NCI-H2107 treated with DMSO at 0.1 percent for 48 hours (cell line): Measurements from ENCODE around the gene METTL22.

Experiments
- DNase-seq: peaks from one replicate; lab custom pipeline; 2025; ENCODE audit not compliant: unreplicated experiment; lab: John Stamatoyannopoulos, UW

METTL22 gene, protein sequence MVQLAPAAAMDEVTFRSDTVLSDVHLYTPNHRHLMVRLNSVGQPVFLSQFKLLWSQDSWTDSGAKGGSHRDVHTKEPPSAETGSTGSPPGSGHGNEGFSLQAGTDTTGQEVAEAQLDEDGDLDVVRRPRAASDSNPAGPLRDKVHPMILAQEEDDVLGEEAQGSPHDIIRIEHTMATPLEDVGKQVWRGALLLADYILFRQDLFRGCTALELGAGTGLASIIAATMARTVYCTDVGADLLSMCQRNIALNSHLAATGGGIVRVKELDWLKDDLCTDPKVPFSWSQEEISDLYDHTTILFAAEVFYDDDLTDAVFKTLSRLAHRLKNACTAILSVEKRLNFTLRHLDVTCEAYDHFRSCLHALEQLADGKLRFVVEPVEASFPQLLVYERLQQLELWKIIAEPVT

DNA sequence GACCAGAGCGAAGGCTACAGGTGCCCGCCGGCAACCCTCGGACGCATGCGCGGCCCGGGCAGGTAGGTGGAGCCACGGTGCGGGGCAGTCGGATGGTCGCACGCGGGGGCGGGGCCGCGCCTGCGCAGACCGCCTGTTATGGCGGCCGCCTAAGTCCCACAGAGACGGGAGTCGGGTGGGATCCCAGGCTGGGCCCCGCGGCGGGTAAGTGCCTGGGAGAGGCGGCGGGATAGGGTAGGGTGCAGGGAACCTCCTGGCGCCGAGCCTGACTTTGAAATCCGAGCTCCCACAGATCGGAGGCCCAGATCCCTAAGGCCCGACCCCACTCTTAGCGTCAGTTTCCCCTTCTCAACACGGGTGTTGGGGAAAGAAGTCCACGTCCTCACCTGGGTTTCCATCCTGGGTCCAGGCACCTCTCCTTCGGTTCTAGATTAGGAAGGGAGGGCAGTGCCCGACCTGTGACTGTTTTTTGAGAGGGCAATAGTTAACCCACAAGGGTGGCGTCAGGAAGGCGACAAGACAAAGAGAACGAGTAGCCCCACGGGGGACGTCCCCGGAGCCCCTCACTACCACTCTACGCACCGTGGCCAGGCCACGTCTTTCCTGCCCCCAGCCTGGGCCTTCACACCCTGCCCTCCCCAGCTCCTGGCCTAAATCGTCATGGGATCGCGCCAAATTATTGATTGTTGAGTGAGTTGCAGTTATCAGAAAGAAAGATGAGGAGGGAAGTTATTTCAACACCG, at the start of gene METTL22:
Gene METTL22, plus strand, starts transcription at position 127 of the 743 bp plus-strand sequence. CDS start 3,968 bp downstream, outside the sequence.
- DNase-seq = peak; percentile 67

DNA sequence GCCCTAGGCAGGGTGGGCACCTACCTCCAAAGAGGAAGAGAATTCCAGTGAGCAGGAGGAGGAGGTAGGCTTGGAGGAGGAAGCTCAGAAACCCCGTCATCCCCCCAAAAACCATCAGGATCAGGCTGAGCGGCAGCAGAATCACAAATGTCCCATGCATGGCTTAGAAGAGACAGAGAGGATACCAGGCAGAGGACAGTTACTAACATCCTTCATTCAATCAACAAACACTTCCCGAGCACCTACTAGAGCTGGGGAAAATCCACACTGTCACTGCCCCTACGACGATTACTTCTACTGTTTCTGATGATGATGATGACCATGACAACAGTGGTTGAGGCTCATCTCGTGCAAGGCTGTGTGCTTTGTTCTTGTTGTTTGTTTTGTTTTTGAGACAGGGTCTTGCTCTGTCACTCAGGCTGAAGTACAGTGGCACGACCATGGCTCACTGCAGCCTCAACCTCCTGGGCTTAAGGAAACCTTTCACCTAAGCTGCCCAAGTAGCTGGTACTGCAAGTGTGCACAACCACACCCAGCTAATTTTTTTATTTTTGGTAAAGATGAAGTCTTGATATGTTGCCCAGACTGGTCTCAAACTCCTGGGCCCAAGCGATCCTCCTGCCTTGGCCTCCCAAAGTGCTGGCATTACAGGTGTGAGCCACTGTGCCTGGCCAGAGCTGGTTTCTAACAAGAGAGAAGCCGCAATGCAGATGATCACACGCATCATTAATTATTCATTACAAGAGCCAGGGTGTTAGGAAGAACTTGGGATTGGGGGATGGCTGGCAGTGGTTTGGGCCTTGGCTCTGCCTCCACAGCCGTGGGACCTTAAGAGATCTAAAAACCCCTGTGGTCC, 49.2 kb upstream of the METTL22 start:
- no peak for DNase-seq

DNA sequence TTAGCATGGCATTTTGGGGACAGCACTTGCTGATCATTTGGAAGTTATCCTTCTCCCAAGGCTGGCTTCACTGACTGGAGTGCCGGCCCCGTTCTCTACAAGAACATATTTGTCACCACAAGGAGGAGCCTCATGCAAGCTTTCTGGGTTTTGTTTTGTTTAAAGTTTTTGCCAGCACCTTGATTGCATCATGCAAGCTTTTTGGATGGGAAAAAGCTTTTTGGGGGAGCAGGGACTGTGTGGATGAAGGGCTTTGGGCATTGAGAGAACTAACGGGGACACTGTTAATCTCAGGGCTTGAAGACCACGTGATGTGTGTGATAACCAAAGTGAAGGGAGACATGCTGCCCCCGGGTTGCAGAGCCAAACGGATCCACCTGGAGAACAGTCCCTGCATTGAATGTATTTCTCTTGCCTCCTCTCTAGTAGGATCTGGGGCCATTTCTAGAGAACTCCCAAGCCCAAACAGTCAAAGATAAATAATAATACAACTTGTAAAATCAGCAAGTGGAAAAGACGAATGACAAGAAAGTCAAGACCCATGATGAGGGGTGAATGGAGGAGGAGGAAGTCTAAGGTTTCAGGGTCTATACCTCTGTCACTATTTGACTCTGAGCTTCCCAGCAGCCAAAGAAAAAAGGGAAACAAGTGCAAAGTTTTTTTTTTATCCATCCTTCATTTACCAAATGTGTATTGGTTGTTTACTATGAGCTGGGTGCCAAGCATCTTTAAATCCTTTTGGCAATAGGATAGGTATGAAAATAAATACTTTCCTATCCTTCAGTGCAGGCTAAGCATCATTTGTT, 48.4 kb upstream of the METTL22 start:
- peak; percentile 3 for DNase-seq

DNA sequence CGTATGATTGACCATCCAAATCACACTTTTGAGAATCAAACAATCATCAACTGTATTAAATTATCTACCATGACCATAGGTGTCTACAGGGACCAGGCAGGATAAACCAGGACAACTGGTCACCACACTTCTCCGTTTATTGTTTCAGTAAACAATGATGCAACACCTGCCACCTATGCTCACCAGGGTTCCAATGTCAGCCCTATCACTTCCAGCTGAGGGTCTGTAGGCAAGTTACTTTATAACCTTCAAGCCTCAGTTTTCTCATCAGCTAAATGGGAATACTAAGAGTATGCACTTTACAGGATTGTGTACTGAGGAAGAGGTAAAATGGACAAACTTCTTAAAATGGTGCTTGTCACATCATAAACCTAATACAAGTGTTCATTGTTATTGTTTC, 46.1 kb upstream of the METTL22 start:
- no peak for DNase-seq

DNA sequence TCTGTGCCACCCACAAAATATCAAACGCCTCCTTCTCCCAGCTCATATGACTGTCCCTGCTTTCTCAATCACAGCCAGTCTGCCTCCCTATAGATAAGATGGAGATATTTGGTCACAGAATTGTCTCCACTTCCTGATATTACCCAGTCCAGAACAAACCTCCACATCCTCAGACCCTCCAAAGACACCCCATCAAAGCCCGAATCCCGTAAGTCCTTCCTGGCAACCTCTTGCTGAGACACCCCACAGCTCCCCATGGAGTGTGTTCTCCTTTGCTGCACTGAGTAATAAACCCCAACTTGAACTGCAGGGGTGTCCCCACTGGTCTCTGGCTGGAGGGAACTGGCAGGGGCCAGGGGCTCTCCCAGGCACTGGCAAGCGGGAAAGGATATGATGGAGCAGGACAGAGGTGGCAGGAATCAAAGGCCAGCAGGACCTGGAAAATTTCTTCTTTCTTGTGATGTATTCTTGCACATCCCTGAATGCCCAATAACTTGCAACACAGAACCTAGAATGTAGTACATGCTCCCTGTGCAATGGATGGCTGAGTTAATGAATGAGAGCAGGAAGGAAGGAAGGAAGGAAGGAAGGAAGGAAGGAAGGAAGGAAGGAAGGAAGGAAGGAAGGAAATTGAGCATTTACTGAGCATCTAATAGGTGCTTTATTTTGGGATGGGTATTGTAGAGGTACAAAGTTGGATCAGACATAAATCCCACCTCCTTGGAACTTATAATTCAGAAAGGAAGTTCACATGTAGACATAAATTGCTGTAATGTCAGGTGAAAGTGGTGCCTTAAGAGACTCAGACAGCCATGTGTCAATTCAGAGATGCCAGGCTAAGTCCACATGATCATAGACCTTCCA, 45.1 kb upstream of the METTL22 start:
- no peak for DNase-seq

DNA sequence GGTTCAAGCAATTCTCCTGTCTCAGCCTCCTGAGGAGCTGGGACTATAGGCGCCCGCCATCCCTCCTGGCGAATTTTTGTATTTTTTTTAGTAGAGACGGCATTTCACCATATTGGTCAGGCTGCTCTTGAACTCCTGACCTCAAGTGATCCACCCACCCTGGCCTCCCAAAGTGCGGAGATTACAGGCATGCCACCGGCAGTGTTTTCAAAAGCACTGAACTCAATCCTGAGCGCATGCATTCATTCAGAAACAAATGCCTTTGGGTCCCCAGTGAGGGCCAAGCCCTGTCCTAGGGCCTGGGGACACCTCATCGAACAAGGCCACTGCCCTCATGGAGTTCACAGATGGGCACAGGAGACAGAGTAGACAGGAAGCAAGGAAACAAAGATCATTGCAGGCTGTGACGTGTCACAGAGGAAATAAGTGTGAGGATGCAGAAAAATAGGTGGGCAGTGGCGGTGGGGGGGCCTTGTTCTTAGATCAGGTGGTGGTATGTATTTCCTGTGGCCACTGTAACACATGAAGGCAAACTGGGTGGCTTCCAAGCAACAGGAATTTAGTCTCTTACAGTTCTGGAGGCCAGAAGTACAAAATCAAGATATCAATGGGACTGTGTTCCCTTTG, 43.7 kb upstream of the METTL22 start:
- no peak for DNase-seq

DNA sequence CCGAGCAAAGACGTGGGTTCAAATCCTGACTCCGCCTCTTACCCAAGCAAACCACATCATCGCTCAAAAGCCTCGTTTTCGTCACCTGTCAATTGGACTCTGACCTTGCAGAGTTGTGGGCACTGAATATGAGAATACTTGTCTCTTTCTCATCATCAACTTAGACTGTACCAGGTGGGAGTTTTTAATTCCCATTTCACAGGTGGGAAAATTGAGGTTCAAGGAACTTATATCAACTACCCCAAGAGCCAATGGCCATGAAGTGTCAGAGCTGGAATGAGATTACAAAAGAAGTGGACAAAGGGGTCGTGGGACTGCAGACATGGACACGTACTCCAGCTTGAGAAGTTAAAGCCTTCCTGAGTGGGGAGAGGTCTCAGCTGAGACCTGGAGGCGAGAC, 41.9 kb upstream of the METTL22 start:
- no peak for DNase-seq

DNA sequence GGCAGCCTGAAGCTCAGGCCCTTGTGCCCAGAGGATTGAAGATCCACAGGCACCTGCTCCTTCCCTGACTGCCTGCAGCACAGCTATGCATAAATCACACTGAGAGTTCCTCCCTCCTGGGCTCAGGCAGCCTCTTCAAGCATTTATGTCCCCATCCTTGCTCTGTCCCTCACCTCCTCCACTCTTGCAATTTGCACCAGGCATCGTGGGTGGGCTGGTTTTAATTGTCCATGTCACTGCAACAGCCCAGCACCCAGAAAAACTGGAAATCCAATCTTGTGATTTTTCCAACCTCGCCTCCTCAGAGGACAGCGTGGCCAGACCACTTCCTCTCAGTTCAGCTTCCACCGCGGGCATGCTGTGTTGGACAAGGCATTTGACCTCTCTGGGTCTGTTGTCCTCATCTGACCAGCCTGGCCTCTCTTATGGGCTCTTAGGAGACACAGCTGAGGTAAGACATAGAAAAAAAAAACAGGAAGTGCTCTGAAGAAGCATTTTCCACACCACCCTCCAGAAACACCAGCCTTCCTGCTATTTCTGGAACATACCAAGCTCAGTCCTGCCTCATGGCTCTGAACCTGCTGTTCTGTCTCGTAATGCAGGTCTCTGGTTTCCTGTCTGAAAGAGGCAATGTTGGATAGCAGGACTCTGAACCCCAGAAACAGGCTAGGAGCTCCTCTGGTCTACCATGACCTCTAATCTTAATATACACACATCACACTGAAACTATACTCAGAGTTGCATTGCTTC, 39.5 kb upstream of the METTL22 start:
- DNase-seq = no peak

DNA sequence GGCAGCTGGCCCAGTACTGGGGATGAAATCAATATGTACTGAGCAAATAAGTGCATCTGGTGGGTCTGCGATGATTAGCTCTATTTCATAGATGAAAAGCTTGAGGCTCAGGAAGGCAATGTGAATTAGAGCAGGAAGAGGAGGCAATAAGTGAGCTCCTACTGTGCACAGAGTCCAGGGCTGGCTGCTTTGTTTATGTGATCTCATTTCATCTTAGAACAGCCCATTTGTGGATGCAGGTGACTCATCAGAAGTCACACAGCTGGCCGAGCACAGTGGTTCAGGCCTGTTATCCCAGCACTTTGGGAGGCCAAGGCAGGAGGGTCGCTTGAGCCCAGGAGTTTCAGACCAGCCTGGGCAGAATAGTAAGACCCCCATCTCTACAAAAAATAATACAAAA, 38.3 kb upstream of the METTL22 start:
- no peak for DNase-seq

DNA sequence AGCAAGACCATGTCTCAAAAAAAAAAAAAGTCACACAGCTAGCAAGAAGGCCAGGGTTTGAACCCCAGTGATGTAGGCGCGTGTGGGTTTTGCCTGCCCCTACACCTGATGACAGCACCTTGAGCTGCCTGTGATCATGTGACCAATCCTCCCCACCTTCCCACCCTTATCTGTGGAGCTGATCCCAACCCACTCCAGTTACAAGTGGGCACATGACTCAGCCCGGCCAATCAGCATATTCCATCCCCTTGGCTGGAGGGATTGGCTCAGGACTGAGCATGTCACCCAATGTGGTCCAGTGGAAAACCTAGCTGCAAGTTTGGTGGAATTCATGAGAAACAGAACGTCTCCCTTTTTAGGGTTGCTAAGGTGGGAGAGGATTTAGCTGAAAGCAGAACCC, 37.8 kb upstream of the METTL22 start:
- DNase-seq = no peak

DNA sequence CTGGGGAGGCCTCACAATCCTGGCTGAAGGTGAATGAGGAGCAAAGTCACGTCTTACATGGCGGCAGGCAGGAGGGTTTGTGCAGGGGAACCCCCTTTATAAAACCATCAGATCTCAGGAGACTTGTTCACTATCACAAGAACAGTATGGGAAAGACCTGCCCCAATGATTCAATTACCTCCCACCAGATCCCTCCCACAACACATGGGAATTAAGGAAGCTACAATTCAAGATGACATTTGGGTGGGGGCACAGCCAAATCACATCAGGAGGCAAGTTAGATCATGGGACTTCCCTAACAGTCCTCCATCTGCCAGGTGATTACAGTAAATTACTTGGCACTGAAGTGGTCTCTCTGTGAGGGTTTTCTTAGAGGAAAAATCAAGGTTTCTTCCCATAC, 36.5 kb upstream of the METTL22 start:
- DNase-seq = no peak

DNA sequence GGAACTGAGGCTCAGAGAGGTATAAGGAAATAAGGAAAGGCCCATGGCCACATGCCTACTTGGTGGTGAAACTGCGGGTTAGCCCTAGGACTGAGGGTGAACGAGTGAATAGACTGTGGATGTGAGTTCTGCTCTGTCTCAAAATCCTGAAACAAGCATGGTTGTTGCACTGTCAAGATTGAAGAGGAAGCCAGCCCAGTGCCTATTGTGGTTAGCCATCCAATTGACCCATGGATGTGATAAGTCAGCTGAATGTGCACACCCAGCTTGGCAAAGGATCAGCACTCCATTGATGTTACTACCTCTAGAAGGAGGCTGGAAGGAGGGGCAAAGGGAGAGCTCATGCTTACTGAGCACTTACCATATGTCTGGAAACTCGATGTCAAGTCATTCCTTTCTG, 35.6 kb upstream of the METTL22 start:
- DNase-seq = no peak

DNA sequence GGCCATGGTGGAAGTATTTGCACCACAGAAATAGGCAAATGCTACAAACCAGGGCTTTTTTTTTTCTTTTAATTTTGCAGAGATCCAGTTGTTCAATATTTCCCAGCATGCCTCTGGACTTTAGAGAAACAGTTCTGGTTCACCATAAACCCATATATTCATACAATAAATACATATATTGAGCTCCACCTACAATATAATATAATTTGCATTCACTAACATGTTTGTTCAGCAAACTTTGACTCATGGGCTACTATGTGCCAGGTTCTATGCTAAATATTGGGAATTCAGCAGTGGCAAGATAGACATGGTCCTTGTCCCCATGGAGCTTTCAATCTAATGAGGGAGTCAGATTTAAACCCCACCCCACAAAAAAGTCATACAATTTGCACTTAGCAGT, 34.4 kb upstream of the METTL22 start:
- no peak for DNase-seq

DNA sequence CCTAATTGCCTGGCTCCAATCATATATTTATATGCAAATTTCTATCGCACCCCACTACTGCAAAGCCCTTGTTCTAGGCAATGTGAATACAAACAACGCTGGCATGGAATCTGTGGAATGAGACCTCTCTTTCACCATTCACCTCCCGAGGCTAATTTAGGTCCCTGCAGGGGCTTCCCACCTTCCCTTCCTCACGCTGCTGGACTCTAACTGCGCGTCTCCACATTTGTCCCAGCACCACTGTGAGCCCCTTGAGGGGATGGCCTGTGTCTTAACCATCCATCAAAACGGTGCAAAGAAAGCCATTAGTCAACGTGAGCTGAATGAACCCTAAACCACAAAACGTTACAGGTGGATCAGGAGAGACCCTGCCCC, 32.8 kb upstream of the METTL22 start:
- DNase-seq = no peak

DNA sequence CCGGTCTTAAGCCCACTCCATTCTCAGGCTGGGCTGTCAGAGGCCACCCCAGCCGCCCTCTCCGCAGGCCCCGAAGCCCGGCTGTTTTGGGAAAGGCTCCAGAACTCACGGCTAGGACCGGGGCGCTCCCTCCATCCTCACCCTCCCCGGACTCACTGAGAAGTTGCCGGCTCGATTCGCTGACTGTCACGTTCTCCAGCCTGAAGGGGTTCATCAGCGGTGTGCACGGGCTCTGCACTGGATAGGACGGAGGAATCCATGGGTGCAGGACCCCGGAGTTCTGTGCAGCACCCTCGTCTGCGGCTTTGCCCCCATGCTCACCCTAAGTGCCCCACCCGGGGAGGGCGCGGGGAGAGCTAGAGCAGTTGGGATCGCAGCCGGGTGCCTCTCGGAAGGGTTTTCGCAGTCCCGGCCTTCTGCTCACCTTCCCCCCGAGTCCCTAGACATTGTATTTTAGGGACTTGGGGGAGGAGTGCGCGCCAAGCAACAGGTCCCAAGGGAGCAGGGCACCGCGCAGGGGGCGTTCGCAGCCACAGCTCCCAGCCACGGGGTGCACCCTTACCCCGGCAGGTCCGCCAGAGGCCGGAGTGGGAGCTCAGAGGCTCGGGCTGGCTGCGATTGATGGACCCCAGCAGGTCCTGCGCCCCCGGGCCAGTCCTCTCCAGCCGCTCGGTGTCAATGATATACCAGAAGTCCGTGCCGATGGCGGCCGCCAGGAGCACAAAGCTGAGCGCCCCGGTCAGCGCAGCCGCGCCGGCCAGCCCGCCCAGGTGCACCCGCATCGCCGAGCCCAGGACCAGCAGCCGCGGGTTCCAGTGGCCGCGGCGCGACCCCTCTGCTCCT, 32.2 kb upstream of the METTL22 start:
- no peak for DNase-seq

DNA sequence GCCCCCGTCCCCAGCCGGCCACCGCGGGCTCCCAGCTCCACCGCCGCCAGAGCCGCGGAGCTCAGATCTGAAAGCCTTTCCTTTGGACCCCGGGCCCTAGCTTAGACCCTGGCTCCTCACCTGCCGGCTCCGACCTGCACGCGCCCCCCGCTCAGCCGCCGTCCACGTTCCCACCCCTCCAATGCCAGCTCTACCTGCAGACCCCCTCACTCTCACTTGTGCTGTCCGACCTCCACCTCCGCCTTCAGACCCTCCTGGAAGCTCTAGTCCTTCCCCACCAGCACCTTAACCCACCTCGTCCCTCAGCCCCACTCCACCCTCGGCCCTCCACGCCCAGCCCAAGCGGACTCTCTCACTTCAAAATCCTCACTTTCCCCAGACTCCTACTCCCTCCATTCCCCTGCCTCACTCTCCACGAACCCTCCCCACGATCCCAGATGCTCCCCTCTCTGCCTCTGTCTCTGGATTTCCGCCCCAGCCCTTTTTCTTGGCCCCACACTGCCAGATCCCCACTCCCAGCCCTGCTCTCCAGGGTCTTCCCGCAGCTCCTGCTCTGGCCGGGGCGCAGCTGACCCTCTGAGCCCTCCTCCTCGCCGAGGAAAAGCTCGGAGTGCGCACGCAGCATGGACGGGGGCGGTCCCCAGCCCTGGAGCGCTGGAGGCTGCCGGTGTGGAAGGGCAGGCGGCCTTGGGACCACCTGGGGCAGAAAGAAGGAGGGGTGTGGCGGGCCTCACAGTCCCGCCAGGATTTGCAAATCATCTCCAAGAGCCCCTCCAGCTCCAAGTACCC, 31.4 kb upstream of the METTL22 start, which contains the start of gene TMEM114:
Gene TMEM114, minus strand, starts transcription at position 612 of the 789 bp plus-strand sequence. CDS start 673 bp downstream, outside the sequence.
- no peak for DNase-seq

DNA sequence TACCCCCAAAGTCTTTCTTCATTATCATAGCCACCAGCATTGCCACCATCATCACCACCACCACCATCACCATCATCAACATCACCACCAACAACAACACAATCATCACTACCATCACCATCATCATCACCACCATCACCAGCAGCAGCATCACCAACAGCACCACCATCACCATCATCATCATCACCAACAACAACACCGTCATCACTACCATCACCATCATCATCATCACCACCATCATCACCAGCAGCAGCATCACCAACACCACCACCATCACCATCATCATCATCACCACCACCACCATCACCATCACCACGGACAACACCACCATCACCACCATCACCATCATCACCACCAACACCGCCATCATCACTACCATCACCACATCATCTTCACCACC, 30.7 kb upstream of the METTL22 start:
- no peak for DNase-seq
